ENCODE results near the gene KRTAP1-5. TPM values are rescaled to one million over a fixed set of nuclear protein-coding genes. Genes with fewer than 3 reads are reported as not detected.

The KRTAP1-5 gene
- total RNA-seq, 2 donors from 2014 or later, result not detected

DNA sequence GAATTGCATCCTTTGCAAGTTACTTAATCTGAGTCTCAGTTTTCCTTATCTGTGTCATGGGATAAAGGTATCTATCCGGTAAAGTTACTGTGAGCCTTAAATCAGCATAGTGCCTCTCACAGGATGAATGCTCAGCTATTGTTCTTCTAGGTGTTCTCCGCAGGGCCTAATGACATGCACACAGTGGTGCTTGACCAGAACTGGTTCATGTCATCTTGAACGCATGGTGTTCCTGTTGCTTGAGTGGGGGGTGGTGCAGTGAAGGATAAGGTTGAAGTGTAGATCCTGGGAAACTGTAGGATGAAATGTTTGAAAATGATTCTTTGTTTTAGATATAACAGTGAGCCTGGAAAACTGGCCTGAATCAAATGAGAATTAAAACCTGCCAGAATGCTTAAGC lies 46.9 kb downstream of the KRTAP1-5 start:
- peaks cover 10% of the 10 kb centered on the region for H3K4me1 Mint-ChIP-seq
- no peak for TF ChIP-seq CTCF (conservative IDR thresholded peaks at IDR 0.05)
- 65% methylated on average over 3 of the region's 3 CpGs for WGBS, 2 experiments (ENCODE audit: insufficient coverage in 1 of 2, insufficient read length in 1 of 2)
- peaks cover 10% of the 10 kb centered on the region for H3K27me3 ChIP-seq (ENCODE audit: control insufficient read depth, insufficient read depth, low read length, poor library complexity, severe bottlenecking)
- H3K9me3 Mint-ChIP-seq, result no peaks in the 10 kb centered on the region
- H3K9ac ChIP-seq (ENCODE audit: extremely low read depth, low read length, poor library complexity, severe bottlenecking), result no peak overlapping the region
- H3K36me3 Mint-ChIP-seq (ENCODE audit: low read depth), result no peaks in the 10 kb centered on the region
- peaks cover 8% of the 10 kb centered on the region for H3K4me1 ChIP-seq (ENCODE audit: control insufficient read depth, insufficient read depth, low read length)
- peak; percentile 73 for DNase-seq
- H3K9me3 ChIP-seq (ENCODE audit: control insufficient read depth, low read length), result no peaks in the 10 kb centered on the region
- H3K27ac ChIP-seq (ENCODE audit: low read depth, low read length), result no peak overlapping the region
- H3K4me3 ChIP-seq (ENCODE audit: low read length), result no peak overlapping the region
- H3K36me3 ChIP-seq (ENCODE audit: control insufficient read depth, insufficient read depth, low read length), result no peaks in the 10 kb centered on the region
- no peak overlapping the region for H3K27ac Mint-ChIP-seq
- H3K4me3 Mint-ChIP-seq, result no peak overlapping the region
- peaks cover 7% of the 10 kb centered on the region for H3K27me3 Mint-ChIP-seq (ENCODE audit: insufficient read depth)

DNA sequence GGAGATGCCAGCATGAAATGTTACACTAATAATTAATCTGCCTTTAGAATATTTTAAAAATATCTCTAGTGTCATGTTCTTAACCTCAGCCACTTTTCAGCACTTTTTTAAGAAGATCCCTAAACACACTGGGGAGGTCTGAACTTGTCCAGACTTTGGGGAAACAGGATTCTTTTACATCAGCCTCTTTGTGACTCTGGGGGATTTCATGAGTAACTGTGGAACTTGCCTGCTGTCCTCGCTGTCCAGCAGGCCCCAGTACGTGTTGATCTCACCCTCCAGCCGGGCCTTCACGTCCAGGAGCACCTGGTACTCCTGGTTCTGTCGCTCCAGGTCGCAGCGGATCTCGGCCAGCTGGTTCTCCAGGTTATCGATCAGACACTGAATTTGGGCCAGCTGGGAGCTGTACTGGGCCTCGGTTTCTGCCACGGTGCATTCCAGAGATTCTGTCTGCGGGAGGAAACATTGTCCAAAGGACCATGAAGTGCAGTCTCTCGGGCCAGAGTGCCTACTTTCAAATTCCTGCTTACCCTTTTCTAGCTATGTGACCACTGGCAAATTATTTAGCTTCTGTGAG lies 48.3 kb downstream of the KRTAP1-5 start:
- no peaks in the 10 kb centered on the region for H3K9me3 ChIP-seq (ENCODE audit: control insufficient read depth, low read length)
- H3K27me3 Mint-ChIP-seq (ENCODE audit: insufficient read depth), result peaks cover 3% of the 10 kb centered on the region
- DNase-seq, result no peak
- no peaks in the 10 kb centered on the region for H3K36me3 ChIP-seq (ENCODE audit: control insufficient read depth, insufficient read depth, low read length)
- peaks cover 10% of the 10 kb centered on the region for H3K27me3 ChIP-seq (ENCODE audit: control insufficient read depth, insufficient read depth, low read length, poor library complexity, severe bottlenecking)
- 92 to 96% methylated on average over 8 to 13 of the region's 13 CpGs for WGBS, 2 experiments (ENCODE audit: insufficient coverage in 1 of 2, insufficient read length in 1 of 2)
- H3K9ac ChIP-seq (ENCODE audit: extremely low read depth, low read length, poor library complexity, severe bottlenecking), result no peak overlapping the region
- no peak overlapping the region for H3K27ac ChIP-seq (ENCODE audit: low read depth, low read length)
- H3K4me1 Mint-ChIP-seq, result peaks cover 10% of the 10 kb centered on the region
- peaks cover 8% of the 10 kb centered on the region for H3K4me1 ChIP-seq (ENCODE audit: control insufficient read depth, insufficient read depth, low read length)
- no peak overlapping the region for H3K27ac Mint-ChIP-seq
- H3K4me3 Mint-ChIP-seq, result no peak overlapping the region
- no peaks in the 10 kb centered on the region for H3K36me3 Mint-ChIP-seq (ENCODE audit: low read depth)
- no peaks in the 10 kb centered on the region for H3K9me3 Mint-ChIP-seq
- no peak for TF ChIP-seq CTCF (conservative IDR thresholded peaks at IDR 0.05)
- H3K4me3 ChIP-seq (ENCODE audit: low read length), result no peak overlapping the region

Other genes starting within 250 kb of the KRTAP1-5 start
- not detected for gene KRT27, start 244.7 kb downstream of the KRTAP1-5 start, total RNA-seq
- gene KRT28, start 227.2 kb downstream of the KRTAP1-5 start, total RNA-seq, result not detected
- gene KRT10, start 204.6 kb downstream of the KRTAP1-5 start, total RNA-seq, result 10 to 100 TPM; 22.3 to 46.8 TPM
- not detected for gene KRT12, start 160.0 kb downstream of the KRTAP1-5 start, total RNA-seq
- gene KRT20, start 142.0 kb downstream of the KRTAP1-5 start, total RNA-seq, result not detected
- not detected for gene KRT23, start 89.6 kb downstream of the KRTAP1-5 start, total RNA-seq
- gene KRT39, start 60.3 kb downstream of the KRTAP1-5 start, total RNA-seq, result not detected
- gene KRT40, start 42.9 kb downstream of the KRTAP1-5 start, total RNA-seq, result not detected
- gene KRTAP3-3, start 33.0 kb downstream of the KRTAP1-5 start, total RNA-seq, result not detected
- gene KRTAP3-2, start 27.3 kb downstream of the KRTAP1-5 start, total RNA-seq, result not detected
- not detected for gene KRTAP3-1, start 18.1 kb downstream of the KRTAP1-5 start, total RNA-seq
- gene KRTAP1-4, start 3.0 kb upstream of the KRTAP1-5 start, total RNA-seq, result not detected
- gene KRTAP1-3, start 7.7 kb upstream of the KRTAP1-5 start, total RNA-seq, result not detected
- not detected for gene KRTAP1-1, start 14.2 kb upstream of the KRTAP1-5 start, total RNA-seq
- gene KRTAP2-1, start 20.1 kb upstream of the KRTAP1-5 start, total RNA-seq, result not detected
- gene KRTAP2-2, start 28.0 kb upstream of the KRTAP1-5 start, total RNA-seq, result not detected
- not detected for gene KRTAP2-3, start 32.9 kb upstream of the KRTAP1-5 start, total RNA-seq
- not detected for gene KRTAP2-4, start 38.7 kb upstream of the KRTAP1-5 start, total RNA-seq
- not detected for gene KRTAP4-7, start 56.9 kb upstream of the KRTAP1-5 start, total RNA-seq
- gene KRTAP4-8, start 70.9 kb upstream of the KRTAP1-5 start, total RNA-seq, result not detected
- not detected for gene KRTAP4-16, start 75.0 kb upstream of the KRTAP1-5 start, total RNA-seq
- gene KRTAP4-9, start 78.2 kb upstream of the KRTAP1-5 start, total RNA-seq, result not detected
- not detected for gene KRTAP4-11, start 91.2 kb upstream of the KRTAP1-5 start, total RNA-seq
- gene KRTAP4-12, start 97.0 kb upstream of the KRTAP1-5 start, total RNA-seq, result not detected
- gene KRTAP4-6, start 113.3 kb upstream of the KRTAP1-5 start, total RNA-seq, result not detected
- gene KRTAP4-5, start 122.6 kb upstream of the KRTAP1-5 start, total RNA-seq, result not detected
- not detected for gene KRTAP4-4, start 133.5 kb upstream of the KRTAP1-5 start, total RNA-seq
- not detected for gene KRTAP4-3, start 141.0 kb upstream of the KRTAP1-5 start, total RNA-seq
- not detected for gene KRTAP4-2, start 151.0 kb upstream of the KRTAP1-5 start, total RNA-seq
- not detected for gene KRTAP4-1, start 157.7 kb upstream of the KRTAP1-5 start, total RNA-seq
- gene KRTAP9-1, start 162.7 kb upstream of the KRTAP1-5 start, total RNA-seq, result not detected
- not detected for gene KRTAP9-2, start 199.4 kb upstream of the KRTAP1-5 start, total RNA-seq
- gene KRTAP9-3, start 205.2 kb upstream of the KRTAP1-5 start, total RNA-seq, result not detected
- gene KRTAP9-8, start 210.8 kb upstream of the KRTAP1-5 start, total RNA-seq, result not detected
- not detected for gene KRTAP9-4, start 222.5 kb upstream of the KRTAP1-5 start, total RNA-seq
- gene KRTAP9-9, start 228.2 kb upstream of the KRTAP1-5 start, total RNA-seq, result not detected
- gene KRTAP9-6, start 238.2 kb upstream of the KRTAP1-5 start, total RNA-seq, result not detected
- not detected for gene KRTAP9-7, start 248.5 kb upstream of the KRTAP1-5 start, total RNA-seq

All from endodermal cell (in vitro differentiated cells).